Mammary epithelial cell (primary cell): ENCODE data around the gene RRP12.

Experiments used
- CTCF ChIP-seq, 2 donors: IDR thresholded peaks in 1 of 2; conservative IDR thresholded peaks in 1 of 2; 2 replicates each; pipeline ENCODE4 v1.5.1; 2011 to 2012; ENCODE audit warnings: inconsistent platforms in 2 of 2, low read length in 2 of 2, mild to moderate bottlenecking in 2 of 2, control low read depth in 1 of 2, low read depth in 1 of 2; ENCODE audit not compliant: insufficient read depth in 1 of 2; ENCODE audit errors: extremely low read depth in 1 of 2
- EZH2 ChIP-seq: IDR thresholded peaks from 2 replicates; pipeline ENCODE4 v1.6.1; 2012; ENCODE audit warnings: low read length, inconsistent platforms, borderline replicate concordance

GRCh38 chr10:97399843-97400545, 1.1 kb downstream of the RRP12 start:
- TF ChIP-seq CTCF (conservative IDR thresholded peaks at IDR 0.05 in 1 of 2, IDR thresholded peaks at IDR 0.05 in 1 of 2; ENCODE audit: extremely low read depth in 1 of 2, insufficient read depth in 1 of 2, low read depth in 1 of 2, low read length in 2 of 2) (no peak), EZH2 (no peak)
